ENCODE data around the gene C16orf96. TPM values are rescaled to one million over a fixed set of nuclear protein-coding genes. Genes with fewer than 3 reads are reported as not detected.
"Not testable (repeated sequence)": the region's sequence is repeated elsewhere in the genome, so short reads cannot be mapped to it uniquely, and the experiment has no call there.

C16orf96 gene
- total RNA-seq, 2 donors from 2014 or later, result 0.10 TPM; not detected in 1

DNA sequence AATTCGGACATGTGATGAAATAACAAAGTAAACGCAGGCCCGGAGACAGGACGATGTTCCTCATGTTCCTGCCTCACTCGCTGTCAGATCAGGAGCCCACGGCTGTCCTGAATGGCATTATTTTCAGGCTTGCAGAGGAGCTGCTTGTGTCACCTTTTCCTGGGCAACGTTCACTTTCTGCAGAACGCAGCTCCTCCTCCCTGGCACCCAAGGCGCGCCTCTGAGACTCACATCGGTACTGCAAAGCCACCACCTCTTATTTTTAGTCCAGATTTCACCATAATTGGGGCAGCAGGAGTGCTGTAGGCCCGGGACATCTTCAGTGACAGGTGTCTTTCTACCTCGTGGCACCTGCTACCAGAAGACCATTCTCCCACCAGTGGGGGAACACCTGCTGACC is 8.0 kb upstream of the C16orf96 start:
- intact Hi-C loops (cut with DNase I), result loop anchor here (5.0 kb wide), 2 partner anchors 36 to 41 kb away; no protein-coding TSS in a partner anchor
- DNase-seq, result no peak
- no peak for ATAC-seq

DNA sequence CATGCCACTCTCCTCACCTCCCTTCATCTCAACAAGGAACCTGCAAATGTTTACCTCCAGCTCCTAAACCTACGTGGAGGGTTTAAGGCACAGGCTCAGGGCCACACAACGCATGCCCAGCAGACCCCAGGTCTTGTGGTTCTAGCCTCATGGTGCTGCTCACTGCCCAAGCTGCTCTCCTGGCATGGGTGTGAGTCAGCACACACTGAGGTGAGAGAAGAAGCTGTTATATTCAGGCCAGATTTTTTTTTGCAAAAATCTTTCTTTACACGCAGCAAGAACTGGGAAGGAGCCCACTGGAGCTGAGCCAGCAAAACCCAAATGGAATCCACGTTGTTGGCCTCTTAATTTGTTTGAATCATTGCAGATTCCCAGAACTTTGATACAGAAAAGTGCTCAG is 5.5 kb upstream of the C16orf96 start:
- DNase-seq, result no peak
- ATAC-seq, result no peak
- intact Hi-C loops (cut with DNase I), result no loop called here

DNA sequence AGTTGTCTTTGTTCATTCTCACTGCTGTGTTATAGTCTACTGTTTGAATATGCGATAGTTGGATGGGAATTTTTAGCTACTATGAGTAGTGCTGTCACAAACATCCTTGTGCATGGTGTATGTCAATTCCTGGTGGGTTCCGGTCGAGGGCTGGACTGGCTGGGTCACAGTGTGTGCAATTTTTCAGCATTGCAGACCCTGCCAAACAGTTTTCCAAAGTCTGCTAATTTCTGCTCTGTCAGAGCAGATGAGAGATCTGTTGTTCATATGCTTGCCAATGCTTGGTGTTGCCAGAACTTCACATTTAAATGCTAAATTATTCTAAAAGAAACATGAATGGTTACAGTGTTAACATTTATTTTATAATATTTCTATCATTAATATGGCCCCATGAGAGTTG is 3.6 kb upstream of the C16orf96 start:
- ATAC-seq (no peak), DNase-seq (no peak)
- intact Hi-C loops (cut with DNase I), result no loop called here

DNA sequence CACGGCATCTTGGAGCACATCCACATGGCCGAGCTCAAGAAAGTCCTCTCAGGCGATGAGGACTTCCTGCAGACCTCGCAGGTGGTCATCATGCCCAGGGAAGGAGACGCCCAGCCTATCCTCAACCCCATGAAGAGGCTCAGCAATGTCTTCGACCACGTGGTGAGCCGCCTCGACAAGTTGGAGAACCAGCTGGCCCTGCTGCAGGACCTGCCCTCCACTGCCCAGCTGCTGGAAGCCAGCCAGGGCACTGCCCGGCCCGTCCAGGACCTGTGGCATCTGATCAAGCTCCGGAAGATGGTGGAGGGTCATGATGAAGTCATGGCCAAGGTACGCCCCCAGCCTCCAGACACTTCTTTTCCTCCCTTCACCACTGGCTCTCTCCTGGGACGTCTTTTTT is 440 bp downstream of the C16orf96 start:
- no peak for ATAC-seq
- intact Hi-C loops (cut with DNase I), result no loop called here
- no peak for DNase-seq

DNA sequence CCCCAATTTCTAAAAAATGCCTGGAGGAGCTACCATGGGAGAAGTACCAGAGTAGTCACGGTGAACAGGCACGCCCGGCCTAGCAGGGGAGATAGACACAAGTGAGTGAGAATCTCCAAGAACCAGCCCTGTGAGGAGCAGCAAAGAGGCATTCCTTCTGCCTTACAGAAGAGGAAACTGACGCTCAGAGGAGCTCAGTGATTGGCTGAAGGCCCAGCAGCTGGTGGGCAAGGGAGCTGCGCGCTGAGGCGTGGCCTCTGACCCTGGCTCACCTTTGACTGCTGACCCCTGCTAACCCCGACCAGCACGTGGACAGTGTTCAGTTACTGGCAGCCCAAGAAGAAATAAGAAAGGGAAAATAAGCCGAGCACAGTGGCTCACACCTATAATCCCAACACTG is 1.8 kb downstream of the C16orf96 start:
- DNase-seq (no peak), ATAC-seq (no peak)
- intact Hi-C loops (cut with DNase I), result no loop called here

DNA sequence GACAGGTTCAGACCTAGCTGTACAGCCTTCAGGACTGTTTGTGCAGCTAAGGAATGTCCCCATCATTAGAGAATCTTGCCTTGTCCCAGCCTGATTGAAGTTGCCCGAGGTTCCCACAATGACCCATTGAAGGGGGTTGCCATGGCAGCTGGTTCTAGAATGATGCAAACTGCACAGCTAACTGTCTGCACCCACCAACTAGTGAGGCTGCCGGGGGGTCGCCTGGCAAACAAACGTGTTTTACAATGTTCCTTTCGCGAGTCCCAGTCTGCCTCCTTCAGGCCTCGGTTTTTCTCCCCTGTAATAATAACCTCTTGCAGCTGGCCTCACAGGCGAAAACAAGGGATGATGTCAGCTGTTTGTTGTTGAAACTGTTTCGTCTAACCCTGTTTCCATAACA is 5.5 kb downstream of the C16orf96 start:
- intact Hi-C loops (cut with DNase I), result no loop called here
- ATAC-seq, result no peak
- no peak for DNase-seq

DNA sequence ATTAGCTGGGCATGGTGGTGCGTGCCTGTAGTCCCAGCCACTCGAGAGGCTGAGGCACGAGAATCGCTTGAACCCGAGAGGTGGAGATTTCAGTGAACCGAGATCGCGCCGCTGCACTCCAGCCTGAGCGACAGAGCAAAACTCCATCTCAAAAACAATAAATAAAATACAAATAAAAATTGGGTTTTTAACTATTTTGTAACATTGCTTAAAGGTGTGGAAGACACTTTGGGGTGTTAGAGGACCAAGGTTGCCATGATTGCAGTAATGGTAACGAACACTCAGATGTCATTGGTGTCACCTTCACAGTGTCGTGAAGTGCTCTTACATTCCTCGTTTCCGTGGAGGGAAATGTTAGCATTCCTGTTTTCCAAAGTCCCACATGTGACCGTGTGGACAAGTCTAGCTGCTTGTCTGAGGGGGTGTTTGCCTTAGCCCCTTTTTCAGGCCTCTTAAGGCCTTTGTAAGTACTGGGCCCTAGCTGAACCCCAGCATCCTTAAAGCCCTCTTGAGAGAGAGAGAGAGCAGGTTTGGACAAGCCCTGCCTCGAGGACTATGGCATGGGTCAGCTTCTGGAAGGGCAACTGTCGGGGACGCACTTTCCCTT is 8.6 kb downstream of the C16orf96 start:
- no peak for DNase-seq
- ATAC-seq, result no peak
- intact Hi-C loops (cut with DNase I), result no loop called here

DNA sequence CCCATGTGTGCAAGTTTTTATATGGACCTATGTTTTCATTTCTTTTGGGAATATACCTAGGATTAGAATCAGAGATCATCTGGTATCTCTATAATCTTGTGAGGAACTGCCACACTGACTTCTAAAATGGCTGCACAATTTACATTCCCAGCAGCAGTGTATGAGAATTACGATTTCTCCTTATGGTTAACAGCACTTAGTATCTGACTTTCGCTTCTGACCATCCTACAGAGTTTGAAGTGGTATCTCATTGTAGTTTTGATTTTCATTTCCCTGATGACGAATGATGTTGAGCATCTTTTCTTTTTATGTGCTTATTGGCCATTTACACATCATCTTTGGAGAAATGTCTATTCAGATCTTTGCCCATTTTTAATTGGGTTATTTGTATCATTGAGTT is 10.0 kb downstream of the C16orf96 start:
- intact Hi-C loops (cut with DNase I), result no loop called here
- no peak for ATAC-seq
- no peak for DNase-seq

DNA sequence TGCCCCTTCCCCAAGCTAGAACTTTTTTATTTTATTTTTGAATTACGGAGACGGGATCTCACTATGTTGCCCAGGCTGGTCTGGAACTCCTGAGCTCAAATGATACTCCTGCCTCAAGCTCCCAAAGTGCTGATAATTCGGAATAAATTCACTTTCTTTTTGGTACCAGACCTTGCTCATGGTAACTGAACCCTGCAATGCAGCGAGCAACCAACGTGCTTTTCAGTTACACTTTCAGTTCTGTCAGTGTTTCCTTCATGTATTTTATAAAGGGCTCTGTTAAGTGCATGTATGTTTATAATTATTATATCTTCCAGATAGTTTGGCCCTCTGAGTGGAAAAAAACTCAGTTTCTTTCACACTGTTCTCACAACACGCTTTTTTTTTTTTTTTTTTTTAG is 13.9 kb downstream of the C16orf96 start:
- DNase-seq (no peak), ATAC-seq (no peak)
- intact Hi-C loops (cut with DNase I), result no loop called here

DNA sequence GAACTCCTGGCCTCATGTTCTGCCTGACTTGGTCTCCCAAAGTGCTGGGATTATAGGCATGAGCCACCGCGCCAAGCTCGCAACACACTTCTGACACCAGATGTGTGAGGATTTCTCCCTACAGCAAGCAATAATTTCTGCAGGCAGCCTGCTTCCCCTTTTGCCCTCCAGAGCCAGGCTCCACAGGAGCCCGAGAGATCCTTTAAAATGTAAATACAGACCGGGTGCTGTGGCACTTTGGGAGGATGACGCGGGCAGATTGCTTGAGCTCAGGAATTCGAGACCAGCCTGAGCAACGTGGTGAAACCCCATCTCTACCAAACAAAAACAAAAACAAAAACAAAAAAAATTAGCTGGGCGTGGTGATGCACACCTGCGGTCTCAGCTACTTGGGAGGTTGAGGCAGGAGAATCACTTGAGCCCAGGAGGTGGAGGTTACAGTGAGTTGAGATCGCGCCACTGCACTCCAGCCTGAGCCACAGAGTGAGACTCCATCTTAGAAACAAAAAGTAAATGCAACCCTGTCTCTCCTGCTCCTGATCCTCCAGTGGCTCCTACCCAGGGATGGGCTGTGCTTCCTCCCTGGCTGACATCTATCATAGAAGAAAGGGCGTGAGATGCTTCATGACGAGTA is 14.7 kb downstream of the C16orf96 start:
- intact Hi-C loops (cut with DNase I), result no loop called here
- ATAC-seq, result no peak
- DNase-seq, result no peak

DNA sequence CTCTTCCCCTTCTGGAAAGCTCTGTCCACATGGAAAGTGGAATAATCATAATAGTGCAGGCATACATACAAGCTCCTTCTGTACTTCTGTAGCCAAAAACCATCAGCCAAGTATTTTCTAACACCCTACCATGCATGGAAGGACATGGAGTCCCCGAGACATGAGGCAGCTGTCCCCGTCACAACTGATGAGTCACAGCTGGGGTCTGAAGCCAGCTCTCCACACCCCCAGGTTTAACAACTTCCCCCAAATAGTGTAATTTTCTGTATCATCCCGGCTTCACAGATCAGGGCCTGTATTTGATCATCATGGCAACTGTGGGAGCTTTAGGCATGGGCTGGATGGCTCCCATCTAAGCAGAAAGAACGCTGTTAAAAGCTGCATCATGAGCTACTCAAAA is 16.6 kb downstream of the C16orf96 start:
- intact Hi-C loops (cut with DNase I), result no loop called here
- DNase-seq (peak; percentile 26), ATAC-seq (peak; percentile 59 to 70)

DNA sequence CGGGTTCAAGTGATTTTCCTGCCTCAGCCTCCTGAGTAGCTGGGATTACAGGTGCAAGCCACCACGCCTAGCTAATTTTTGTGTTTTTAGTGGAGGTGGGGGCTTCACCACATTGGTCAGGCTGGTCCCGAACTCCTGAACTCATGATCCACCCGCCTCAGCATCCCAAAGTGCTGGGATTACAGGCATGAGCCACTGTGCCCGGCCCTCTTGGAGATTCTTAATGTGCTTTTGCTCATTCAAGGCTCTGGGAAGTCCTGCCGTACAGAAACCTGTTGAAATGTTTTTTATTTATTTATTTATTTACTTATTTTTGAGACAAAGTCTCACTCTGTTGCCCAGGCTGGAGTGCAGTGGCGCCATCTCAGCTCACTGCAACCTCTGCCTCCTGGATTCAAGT is 17.8 kb downstream of the C16orf96 start:
- DNase-seq; intact Hi-C loops (cut with DNase I); ATAC-seq: not testable (repeated sequence)

DNA sequence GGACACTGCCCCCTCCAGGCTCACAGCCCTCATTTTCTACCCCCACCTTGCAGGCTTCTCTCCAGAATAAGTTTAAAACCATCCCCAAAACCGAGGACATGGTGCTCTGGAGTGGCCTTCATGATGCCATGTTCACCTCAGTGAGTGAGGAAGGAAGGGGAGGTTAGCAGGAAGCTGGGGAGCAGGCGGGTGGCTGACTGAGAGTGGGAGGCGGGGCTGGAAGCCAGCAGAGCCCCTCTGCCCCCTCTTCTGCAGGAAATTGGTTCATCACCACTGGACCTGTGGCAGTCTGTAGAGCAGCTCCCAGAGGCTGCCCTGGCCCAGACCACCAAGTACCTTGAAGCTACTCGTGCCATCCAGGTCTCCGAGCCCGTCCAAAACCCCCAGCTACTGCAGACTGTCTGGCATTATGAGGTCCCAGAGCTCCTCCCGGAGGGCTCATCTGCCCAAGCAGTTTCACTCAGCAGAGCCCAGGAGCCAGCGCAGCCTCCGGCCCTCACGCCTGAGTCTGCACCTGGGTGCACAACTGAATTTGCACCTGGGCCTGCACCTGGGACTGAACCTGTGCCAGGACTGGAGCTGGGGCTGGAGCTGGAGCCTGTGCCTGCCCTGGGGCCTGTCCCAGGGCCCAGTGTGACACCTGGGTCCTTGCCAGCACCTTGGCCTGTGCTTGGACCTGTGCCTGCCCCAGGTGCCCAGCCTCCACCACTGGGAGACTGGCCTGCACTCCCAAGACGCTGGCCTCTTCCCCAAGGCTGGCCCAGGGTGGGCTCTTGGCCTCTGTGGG is 19.0 kb downstream of the C16orf96 start:
- intact Hi-C loops (cut with DNase I), result no loop called here
- ATAC-seq (no peak), DNase-seq (no peak)

DNA sequence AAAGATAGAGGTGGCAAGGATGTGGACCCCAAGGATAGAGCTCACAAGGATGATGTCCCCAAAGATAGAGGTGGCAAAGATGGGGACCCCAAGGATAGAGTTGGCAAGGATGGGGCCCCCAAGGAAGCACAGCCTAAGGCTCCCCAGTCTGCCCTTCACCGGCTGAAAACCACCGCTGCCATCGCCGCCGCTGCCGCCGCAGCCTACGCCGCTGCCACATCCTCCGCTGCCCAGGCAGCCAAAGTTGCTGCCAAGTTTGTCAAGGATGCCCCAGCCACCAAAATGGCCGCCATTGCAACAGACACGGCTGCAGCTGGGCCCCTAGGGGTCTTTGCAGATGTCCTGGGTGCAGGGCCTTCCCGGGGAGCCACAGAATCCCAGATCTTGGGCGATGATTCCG is 19.9 kb downstream of the C16orf96 start:
- DNase-seq, result no peak
- ATAC-seq, result no peak
- intact Hi-C loops (cut with DNase I), result no loop called here

DNA sequence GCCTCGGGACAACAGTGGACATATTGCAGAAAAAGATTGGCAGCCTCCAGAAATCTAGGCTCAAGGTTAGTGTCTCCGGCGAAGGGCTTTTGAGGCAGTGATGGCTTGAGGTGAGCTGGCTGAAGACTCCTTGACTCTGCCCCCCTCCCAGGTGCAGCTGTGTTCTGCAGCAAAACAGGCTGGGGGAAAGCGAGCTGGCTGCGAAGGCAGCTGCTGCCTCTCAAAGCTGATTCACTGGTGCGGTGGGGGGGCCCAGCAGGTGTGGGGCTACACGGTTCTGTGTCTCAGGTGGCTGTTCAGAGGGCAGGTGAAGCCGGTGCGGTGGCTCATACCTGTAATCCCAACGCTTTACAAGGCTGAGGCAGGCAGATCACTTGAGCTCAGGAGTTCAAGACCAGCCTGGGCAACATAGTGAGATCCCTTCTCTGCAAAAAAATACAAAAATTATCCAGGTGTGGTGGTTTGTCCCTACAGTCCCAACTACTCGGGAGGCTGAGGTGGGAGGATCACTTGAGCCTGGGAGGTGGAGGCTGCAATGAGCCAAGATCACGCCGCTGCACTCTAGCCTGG is 22.9 kb downstream of the C16orf96 start:
- DNase-seq, result no peak
- no peak for ATAC-seq
- intact Hi-C loops (cut with DNase I), result no loop called here

DNA sequence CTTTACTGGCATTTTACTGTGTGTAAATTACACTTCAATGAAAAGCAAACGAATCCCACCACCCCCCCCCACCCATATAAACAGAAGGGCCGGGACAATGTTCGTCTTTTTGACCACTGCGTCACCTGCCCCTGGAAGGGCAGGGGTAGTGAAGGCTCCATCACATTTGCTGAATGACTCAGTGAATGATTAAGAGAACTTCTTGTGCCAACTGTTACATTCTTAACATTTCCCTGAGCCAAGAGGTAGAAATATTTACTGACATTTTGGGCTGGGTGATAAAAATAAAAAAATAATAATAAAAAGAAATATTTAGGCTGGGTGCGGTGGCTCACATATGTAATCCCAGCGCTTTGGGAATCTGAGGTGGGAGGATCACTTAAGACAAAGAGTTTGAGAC is 24.1 kb downstream of the C16orf96 start:
- intact Hi-C loops (cut with DNase I), result loop anchor here (10.0 kb wide), 1 partner anchor 75 kb away; no protein-coding TSS in a partner anchor

DNA sequence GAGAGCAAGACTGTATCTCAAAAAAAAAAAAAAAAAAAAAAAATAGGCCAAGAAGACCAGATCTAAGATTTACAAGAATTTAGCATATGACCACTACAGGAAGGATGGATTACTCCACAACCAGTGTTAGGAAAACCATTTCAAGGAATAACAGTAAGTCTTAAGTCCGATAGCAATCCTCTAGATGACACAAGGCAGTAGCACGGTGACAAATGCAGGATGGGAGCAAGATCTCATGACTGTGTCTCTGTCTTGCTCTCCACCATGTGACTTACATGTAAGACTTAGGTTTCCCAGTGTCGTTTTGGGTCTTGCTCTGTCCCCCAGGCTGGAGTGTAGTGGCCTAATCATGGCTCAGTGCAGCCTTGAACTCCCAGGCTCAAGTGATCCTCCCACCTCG is 27.8 kb downstream of the C16orf96 start:
- ATAC-seq, result no peak
- no peak for DNase-seq
- intact Hi-C loops (cut with DNase I), result loop anchor here (10.0 kb wide), 1 partner anchor 79 kb away; no protein-coding TSS in a partner anchor

More for the DNA sequence above, 24.1 kb downstream of the C16orf96 start:
- no peak for DNase-seq
- peak in 1 of 2 donors; percentile 69 for ATAC-seq

DNA sequence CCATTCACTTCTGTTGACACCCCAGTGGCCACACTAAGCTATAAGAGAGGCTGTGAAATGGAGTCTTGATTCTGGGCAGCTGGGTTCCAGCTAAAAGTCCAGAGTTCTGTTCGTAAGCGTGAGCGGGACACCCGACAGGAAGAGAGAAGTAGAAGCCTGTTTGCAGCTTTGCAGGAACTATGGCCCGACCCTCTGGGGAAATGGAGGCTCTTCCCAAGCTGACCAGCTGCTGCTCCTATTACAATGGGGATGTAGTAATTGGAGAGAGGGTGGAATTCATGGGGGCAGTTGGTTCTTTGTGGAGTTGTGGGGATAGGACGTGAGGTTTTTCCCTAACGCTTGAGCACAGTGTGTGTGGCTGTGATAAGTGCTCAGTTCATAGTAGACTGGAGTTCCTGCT is 30.2 kb downstream of the C16orf96 start:
- intact Hi-C loops (cut with DNase I), result loop anchor here (10.0 kb wide), 1 partner anchor 81 kb away; no protein-coding TSS in a partner anchor
- no peak for DNase-seq
- no peak for ATAC-seq

DNA sequence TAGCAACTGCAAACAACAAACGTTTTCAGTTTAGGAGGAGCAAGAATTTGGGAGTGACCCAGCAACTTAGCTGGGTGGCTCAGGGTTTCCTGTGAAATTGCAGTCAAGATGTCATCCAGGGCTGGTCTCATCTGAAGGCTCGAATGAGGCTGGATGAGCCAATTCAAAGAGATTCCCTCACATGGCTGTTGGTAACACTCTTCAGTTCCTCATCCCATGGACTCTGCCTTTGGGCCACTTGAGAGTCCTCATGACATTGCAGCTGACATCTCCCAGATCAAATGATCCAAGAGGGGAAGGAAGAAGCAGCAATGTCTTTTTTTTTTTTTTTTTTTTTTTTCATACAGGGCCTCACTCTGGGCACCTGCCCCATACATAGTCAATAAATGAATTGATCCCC is 32.2 kb downstream of the C16orf96 start:
- intact Hi-C loops (cut with DNase I), result loop anchor here (10.0 kb wide), 1 partner anchor 84 kb away; no protein-coding TSS in a partner anchor
- DNase-seq (no peak), ATAC-seq (no peak)

DNA sequence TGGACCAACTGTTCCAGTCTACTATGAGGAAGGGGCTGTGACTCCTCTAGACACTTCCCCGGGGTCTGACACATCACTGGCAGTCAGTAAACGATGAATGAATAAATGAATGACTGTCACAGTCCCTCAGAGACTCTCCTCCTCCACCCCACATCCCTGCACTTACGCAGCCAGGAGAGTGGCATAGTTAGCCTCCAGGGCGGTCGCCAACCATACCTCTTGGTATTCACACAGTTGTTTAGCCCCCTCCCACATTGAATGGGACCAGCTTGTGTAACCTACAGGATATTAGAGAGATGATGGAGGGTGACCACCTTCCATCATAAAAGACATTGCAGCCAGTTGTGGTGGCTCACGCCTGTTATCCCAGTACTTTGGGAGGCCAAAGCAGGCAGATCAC is 32.8 kb downstream of the C16orf96 start:
- ATAC-seq, result no peak
- DNase-seq, result no peak
- intact Hi-C loops (cut with DNase I), result loop anchor here (10.0 kb wide), 1 partner anchor 84 kb away; no protein-coding TSS in a partner anchor

All from left cardiac atrium (tissue), 4 donors.